ENCODE data around the gene SLC10A1.
"Not testable (repeated sequence)": the region's sequence is repeated elsewhere in the genome, so short reads cannot be mapped to it uniquely, and the experiment has no call there.

The SLC10A1 gene

DNA sequence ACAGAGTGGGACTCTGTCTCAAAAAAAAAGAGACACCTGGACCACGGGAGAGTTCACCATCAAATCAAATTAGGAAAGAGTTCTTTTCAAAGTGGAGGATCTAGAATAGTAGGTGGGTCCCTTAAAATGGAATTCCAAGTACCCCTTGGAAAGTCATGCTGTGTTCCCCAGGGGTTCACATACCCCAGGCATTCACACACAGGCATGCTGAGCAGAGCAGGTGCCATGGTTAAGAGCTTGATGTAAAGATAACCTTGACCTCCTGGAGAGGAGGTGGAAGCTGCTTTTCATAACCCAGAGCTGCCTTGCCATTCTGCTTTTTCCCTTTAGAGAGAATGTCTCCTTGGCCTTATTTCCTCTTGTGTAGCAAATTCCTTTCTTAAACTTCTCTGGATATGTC, 44.3 kb downstream of the SLC10A1 start:
- Histone ChIP-seq H3K4me1 (ENCODE audit: control insufficient read depth in 1 of 2, insufficient read depth in 1 of 2, low read depth in 1 of 2, low read length in 1 of 2) (no peaks in the 10 kb centered on the region), H3K36me3 (no peaks in the 10 kb centered on the region), H3K9me3 (no peaks in the 10 kb centered on the region), H3K27me3 (no peaks in the 10 kb centered on the region), H3K27ac (no peak overlapping the region), H3K4me3 (ENCODE audit: low read depth in 1 of 2, low read length in 1 of 2) (no peak overlapping the region)
- TF ChIP-seq, protein P1, sequence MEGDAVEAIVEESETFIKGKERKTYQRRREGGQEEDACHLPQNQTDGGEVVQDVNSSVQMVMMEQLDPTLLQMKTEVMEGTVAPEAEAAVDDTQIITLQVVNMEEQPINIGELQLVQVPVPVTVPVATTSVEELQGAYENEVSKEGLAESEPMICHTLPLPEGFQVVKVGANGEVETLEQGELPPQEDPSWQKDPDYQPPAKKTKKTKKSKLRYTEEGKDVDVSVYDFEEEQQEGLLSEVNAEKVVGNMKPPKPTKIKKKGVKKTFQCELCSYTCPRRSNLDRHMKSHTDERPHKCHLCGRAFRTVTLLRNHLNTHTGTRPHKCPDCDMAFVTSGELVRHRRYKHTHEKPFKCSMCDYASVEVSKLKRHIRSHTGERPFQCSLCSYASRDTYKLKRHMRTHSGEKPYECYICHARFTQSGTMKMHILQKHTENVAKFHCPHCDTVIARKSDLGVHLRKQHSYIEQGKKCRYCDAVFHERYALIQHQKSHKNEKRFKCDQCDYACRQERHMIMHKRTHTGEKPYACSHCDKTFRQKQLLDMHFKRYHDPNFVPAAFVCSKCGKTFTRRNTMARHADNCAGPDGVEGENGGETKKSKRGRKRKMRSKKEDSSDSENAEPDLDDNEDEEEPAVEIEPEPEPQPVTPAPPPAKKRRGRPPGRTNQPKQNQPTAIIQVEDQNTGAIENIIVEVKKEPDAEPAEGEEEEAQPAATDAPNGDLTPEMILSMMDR (IDR thresholded peaks at IDR 0.05) = no peak

DNA sequence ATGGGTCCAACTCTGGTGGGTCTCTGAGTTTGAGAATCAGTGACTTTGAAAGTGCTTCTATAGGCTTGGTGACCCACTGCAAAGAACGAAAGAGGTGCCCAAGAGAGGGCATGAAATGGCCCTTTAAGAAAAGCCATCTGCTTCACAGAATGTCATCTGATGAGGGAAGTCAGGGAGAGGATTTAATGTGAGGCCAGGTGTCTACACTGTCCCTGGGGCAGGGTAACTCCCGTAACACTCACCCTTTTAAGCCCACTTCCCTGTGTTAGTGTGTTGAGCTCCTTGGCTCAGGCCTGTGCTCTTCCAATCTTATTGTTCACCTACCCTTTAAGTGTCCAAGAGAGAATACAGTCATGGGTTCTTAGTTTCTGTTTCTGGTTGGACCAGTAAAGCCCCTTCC, 46.5 kb downstream of the SLC10A1 start:
- Histone ChIP-seq H3K9me3 (no peaks in the 10 kb centered on the region), H3K27me3 (no peaks in the 10 kb centered on the region), H3K4me1 (ENCODE audit: control insufficient read depth in 1 of 2, insufficient read depth in 1 of 2, low read depth in 1 of 2, low read length in 1 of 2) (no peaks in the 10 kb centered on the region), H3K36me3 (no peaks in the 10 kb centered on the region), H3K4me3 (ENCODE audit: low read depth in 1 of 2, low read length in 1 of 2) (no peak overlapping the region), H3K27ac (no peak overlapping the region)
- TF ChIP-seq, protein P1 (IDR thresholded peaks at IDR 0.05) = no peak

DNA sequence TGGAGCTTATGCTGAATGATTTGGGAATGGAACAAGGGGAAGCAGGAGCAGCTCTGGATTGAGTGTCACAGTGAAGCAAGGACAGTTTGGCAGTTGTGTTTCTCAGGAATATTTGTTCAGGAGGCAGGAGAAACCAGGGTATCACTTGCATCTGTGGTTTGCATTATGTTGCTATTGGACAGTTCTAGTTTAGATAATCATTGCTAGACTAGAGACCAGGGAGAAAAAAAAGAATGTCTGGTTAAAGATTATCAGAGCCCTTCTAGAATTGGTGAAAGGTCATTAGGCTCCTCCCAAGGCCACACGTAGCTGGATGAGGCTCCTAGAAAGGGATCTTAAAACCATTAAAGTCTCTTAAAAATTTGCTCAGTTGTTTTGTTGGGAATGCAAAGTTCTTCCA, 47.1 kb downstream of the SLC10A1 start:
- Histone ChIP-seq H3K27me3 (no peaks in the 10 kb centered on the region), H3K36me3 (no peaks in the 10 kb centered on the region), H3K4me1 (ENCODE audit: control insufficient read depth in 1 of 2, insufficient read depth in 1 of 2, low read depth in 1 of 2, low read length in 1 of 2) (no peaks in the 10 kb centered on the region), H3K9me3 (no peaks in the 10 kb centered on the region), H3K27ac (no peak overlapping the region), H3K4me3 (ENCODE audit: low read depth in 1 of 2, low read length in 1 of 2) (no peak overlapping the region)
- TF ChIP-seq, protein P1 (IDR thresholded peaks at IDR 0.05) = no peak

DNA sequence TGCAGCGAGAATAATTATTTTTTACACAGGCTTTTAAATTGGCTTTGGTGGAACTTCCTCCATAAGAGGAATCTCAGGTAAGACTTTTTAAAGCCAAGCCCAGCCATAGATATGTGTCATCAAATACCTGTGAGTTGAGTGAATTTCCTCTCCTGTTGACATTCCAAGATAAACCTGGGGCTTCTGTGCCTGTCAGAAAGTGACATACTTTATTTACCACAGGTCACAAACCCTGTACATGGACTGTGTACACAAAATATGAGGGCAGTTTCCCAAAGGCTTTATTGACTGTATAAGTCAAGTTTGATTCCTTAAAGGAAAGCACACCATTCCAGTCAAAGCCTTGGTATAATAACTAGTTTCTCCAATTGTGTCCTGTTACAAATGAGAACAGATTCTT, 56.0 kb downstream of the SLC10A1 start:
- Histone ChIP-seq H3K9me3 (no peaks in the 10 kb centered on the region), H3K4me3 (ENCODE audit: low read depth in 1 of 2, low read length in 1 of 2) (no peak overlapping the region), H3K27me3 (no peaks in the 10 kb centered on the region), H3K27ac (no peak overlapping the region), H3K36me3 (no peaks in the 10 kb centered on the region), H3K4me1 (ENCODE audit: control insufficient read depth in 1 of 2, insufficient read depth in 1 of 2, low read depth in 1 of 2, low read length in 1 of 2) (no peaks in the 10 kb centered on the region)
- TF ChIP-seq, protein P1 (IDR thresholded peaks at IDR 0.05) = no peak

DNA sequence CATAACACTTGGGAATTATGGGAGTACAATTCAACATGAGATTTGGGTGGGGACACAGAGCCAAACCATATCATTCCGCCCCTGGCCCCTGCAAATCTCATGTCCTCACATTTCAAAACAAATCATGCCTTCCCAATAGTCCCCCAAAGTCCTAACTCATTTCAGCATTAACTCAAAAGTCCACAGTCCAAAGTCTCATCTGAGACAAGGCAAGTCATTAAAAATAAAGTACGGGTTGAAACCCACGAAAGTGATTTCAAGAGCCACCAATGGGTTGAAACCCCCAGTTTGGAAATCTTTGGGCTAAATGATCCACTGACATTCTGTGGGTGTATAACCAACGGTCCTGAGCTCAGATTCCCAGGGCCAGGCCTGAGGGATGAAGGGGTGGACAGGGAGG, 60.6 kb downstream of the SLC10A1 start:
- H3K27ac ChIP-seq; H3K9me3 ChIP-seq; H3K36me3 ChIP-seq; H3K4me1 ChIP-seq (ENCODE audit: control insufficient read depth in 1 of 2, insufficient read depth in 1 of 2, low read depth in 1 of 2, low read length in 1 of 2); H3K4me3 ChIP-seq (ENCODE audit: low read depth in 1 of 2, low read length in 1 of 2): not testable (repeated sequence)
- peaks cover 19% of the 10 kb centered on the region for H3K27me3 ChIP-seq

DNA sequence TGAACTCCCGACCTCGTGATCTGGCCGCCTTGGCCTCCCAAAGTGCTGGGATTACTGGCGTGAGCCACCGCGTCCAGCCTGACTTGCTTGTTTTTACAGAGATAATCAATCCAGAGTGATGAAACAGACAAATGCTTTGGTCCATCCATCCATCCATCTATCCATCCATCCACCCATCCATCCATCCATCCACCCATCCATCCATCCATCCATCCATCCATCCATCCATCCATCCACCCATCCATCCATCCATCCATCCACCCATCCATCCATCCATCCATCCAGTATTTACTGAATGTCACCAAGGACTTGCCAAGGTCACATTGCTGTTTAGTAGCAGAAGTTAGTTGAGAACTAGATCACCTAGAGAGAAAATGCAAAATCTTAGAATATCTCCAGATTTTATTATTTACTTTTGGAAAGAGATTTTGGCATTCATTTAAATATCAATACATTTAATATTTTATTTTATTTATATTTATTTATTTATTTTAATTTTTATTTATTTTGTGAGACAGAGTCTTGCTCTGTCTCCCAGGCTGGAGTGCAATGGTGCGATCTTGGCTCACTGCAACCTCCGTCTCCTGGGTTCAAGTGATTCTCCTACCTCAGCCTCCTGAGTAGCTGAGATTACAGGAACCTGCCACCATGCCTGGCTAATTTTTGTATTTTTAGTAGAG, 65.0 kb downstream of the SLC10A1 start:
- peaks cover 19% of the 10 kb centered on the region for H3K27me3 ChIP-seq
- not testable (repeated sequence) for H3K36me3 ChIP-seq; H3K4me1 ChIP-seq (ENCODE audit: control insufficient read depth in 1 of 2, insufficient read depth in 1 of 2, low read depth in 1 of 2, low read length in 1 of 2); H3K27ac ChIP-seq; H3K4me3 ChIP-seq (ENCODE audit: low read depth in 1 of 2, low read length in 1 of 2); H3K9me3 ChIP-seq

Data from neutrophil (primary cell).